ENCODE measurements around the gene LRFN4. TPM values are rescaled to one million over a fixed set of nuclear protein-coding genes. Genes with fewer than 3 reads are reported as not detected.

Gene LRFN4
- total and polyA plus RNA-seq, 2 donors (not counting 3 experiments of a cell fraction or from before 2014, with no cell fraction given) = 22.3 to 37.4 TPM

GRCh38 chr11:66868082-66868725 lies 11.3 kb downstream of the LRFN4 start:
- no peak overlapping the region for H3K27ac ChIP-seq (ENCODE audit: insufficient read depth, low read depth, low read length)
- H3K9ac ChIP-seq (replicated peaks; ENCODE audit: extremely low read depth, insufficient read depth, low read length) = no peak overlapping the region
- no peak for DNase-seq (ENCODE audit: low read depth, low spot score)
- intact Hi-C loops (cut with micrococcal nuclease) = no loop called here
- FAIRE-seq = no peak
- H3K9me3 ChIP-seq (replicated peaks; ENCODE audit: control insufficient read depth, insufficient read depth, low read length) = no peaks in the 10 kb centered on the region
- POLR2A ChIA-PET = no interaction called here
- no peaks in the 10 kb centered on the region for H3K4me1 ChIP-seq (ENCODE audit: control insufficient read depth, extremely low read depth, insufficient read depth, low read length)
- CTCF ChIA-PET = interaction anchor here (1.0 to 2.3 kb wide), 3 partner anchors 13 to 108 kb away, joined by 3 to 7 read pairs (median 3); partner anchors contain the start of gene PC
- no peaks in the 10 kb centered on the region for H3K79me2 ChIP-seq (ENCODE audit: control insufficient read depth, insufficient read depth, low read length)
- dilution Hi-C loops (cut with MboI; ENCODE audit: extremely low pct_ligation_motif_present, low sequenced_read_pairs) = no loop called here
- TF ChIP-seq JUN (IDR thresholded peaks at IDR 0.05; ENCODE audit: borderline replicate concordance, insufficient read depth, insufficient read length, low read depth) (no peak), GATA2 (IDR thresholded peaks at IDR 0.05; ENCODE audit: insufficient read depth, insufficient read length, low read depth, low read length) (no peak), EZH2 (IDR thresholded peaks at IDR 0.05; ENCODE audit: borderline replicate concordance, low read depth, low read length, severe bottlenecking) (no peak), MYC (IDR thresholded peaks at IDR 0.05; ENCODE audit: low read depth, low read length) (no peak), FOS (IDR thresholded peaks at IDR 0.05; ENCODE audit: borderline replicate concordance, insufficient read depth, low read length) (no peak), MAX (IDR thresholded peaks at IDR 0.05; ENCODE audit: insufficient read depth, insufficient read length) (no peak), POLR2AphosphoS5 (IDR thresholded peaks at IDR 0.05; ENCODE audit: insufficient read depth, low read depth, low read length) (no peak), CTCF (IDR thresholded peaks at IDR 0.05; ENCODE audit: extremely low read depth in 1 of 2, insufficient read depth in 1 of 2, low read depth in 1 of 2, low read length in 2 of 2) (no peak), POLR2A (IDR thresholded peaks at IDR 0.05; ENCODE audit: low read depth, low read length) (no peak)
- H2AFZ ChIP-seq (ENCODE audit: low read depth, low read length) = no peak overlapping the region
- no peak overlapping the region for H3K4me3 ChIP-seq (replicated peaks in 1 of 3; ENCODE audit: insufficient read depth in 1 of 3, low read depth in 1 of 3, low read length in 3 of 3)
- no peaks in the 10 kb centered on the region for H3K9me1 ChIP-seq (replicated peaks; ENCODE audit: control insufficient read depth, extremely low read depth, insufficient read depth, low read length)
- no TSS peak for BruUV-seq (replicated peaks)
- no peaks in the 10 kb centered on the region for H3K27me3 ChIP-seq (ENCODE audit: control insufficient read depth in 2 of 2, insufficient read depth in 2 of 2, low read length in 2 of 2)
- H3K36me3 ChIP-seq (ENCODE audit: control insufficient read depth in 2 of 2, extremely low read depth in 1 of 2, insufficient read depth in 2 of 2, low read length in 2 of 2) = no peaks in the 10 kb centered on the region
- no peak overlapping the region for H3K4me2 ChIP-seq (ENCODE audit: insufficient read depth, low read length)
- H4K20me1 ChIP-seq (replicated peaks; ENCODE audit: control insufficient read depth, extremely low read depth, insufficient read depth, low read length) = no peaks in the 10 kb centered on the region
